Caco-2 (cell line): ENCODE data around the gene PHF10. TPM values are rescaled to one million over a fixed set of nuclear protein-coding genes. Genes with fewer than 3 reads are reported as not detected.

Experiments
- BruUV-seq: library from RNA; stranded (reverse); fragments of 400-500 nt; replicated peaks from 2 replicates; lab custom pipeline; 2021; lab: Mats Ljungman, UMichigan
- CTCF ChIA-PET: fragments of 300-600 bp; sonication (Branson Sonifier 250); formaldehyde crosslinking; loops from one replicate; lab custom pipeline; 2022; ENCODE audit warnings: antibody characterized with exemption; lab: Charles Lee
- POLR2A ChIA-PET: fragments of 300-600 bp; sonication (Branson Sonifier 250); formaldehyde crosslinking; loops from one replicate; lab custom pipeline; 2022; ENCODE audit warnings: antibody characterized with exemption; lab: Charles Lee
- DNase-seq, 2 experiments: peaks; one replicate each; pipeline versions ENCODE4 v3.0.0 to v3.0.0-alpha.2; 2020 to 2022
- H3K27me3 ChIP-seq: replicated peaks from 2 replicates; pipeline ENCODE4 v1.6.0; 2011; ENCODE audit warnings: low read length; ENCODE audit not compliant: control insufficient read depth, insufficient read depth
- H3K36me3 ChIP-seq: 2 replicates; pipeline ENCODE4 v1.5.1; 2011; ENCODE audit warnings: low read length; ENCODE audit not compliant: control insufficient read depth, insufficient read depth
- H3K4me1 ChIP-seq: fragments of 250-450 bp; sonication (Bioruptor Pico); 2 replicates; pipeline ENCODE4 v1.5.1; 2020; ENCODE audit warnings: mild to moderate bottlenecking
- H3K4me3 ChIP-seq: 2 replicates; pipeline ENCODE4 v1.5.1; 2011; ENCODE audit warnings: low read depth, mild to moderate bottlenecking, control low read depth, low read length
- H3K9me3 ChIP-seq: fragments of 250-450 bp; sonication (Bioruptor Pico); 2 replicates; pipeline ENCODE4 v1.5.1; 2020; ENCODE audit warnings: mild to moderate bottlenecking, moderate library complexity
- H3K27ac Mint-ChIP-seq: one replicate; pipeline ENCODE4 v1.8.0; 2022; ENCODE audit warnings: mixed read lengths; ENCODE audit not compliant: unreplicated experiment
- H3K27me3 Mint-ChIP-seq: one replicate; pipeline ENCODE4 v1.8.0; 2022; ENCODE audit warnings: mixed read lengths; ENCODE audit not compliant: insufficient read depth, unreplicated experiment
- H3K36me3 Mint-ChIP-seq: one replicate; pipeline ENCODE4 v1.8.0; 2022; ENCODE audit warnings: mild to moderate bottlenecking, mixed read lengths; ENCODE audit not compliant: insufficient read depth, unreplicated experiment
- H3K4me1 Mint-ChIP-seq: one replicate; pipeline ENCODE4 v1.8.0; 2022; ENCODE audit warnings: low read depth, mixed read lengths; ENCODE audit not compliant: unreplicated experiment
- H3K4me3 Mint-ChIP-seq: one replicate; pipeline ENCODE4 v1.8.0; 2022; ENCODE audit warnings: mild to moderate bottlenecking, moderate library complexity, mixed read lengths; ENCODE audit not compliant: unreplicated experiment
- H3K9me3 Mint-ChIP-seq: one replicate; pipeline ENCODE4 v1.8.0; 2022; ENCODE audit warnings: mixed read lengths; ENCODE audit not compliant: unreplicated experiment
- intact Hi-C: fragments of 100-400 bp; cut with micrococcal nuclease; formaldehyde crosslinking; loops from one replicate; pipeline ENCODE4 v1.10.0; 2022; ENCODE audit not compliant: unreplicated experiment
- total RNA-seq: library from RNA; stranded (reverse); gene quantifications from 2 replicates; pipeline ENCODE4 v1.2.3, GENCODE V29; 2022
- TF ChIP-seq, protein P1 (sequence below), 2 experiments: fragments of 200-600 bp in 1 of 2; IDR thresholded peaks; 1 replicate in 1 of 2; 2 replicates in 1 of 2; pipeline versions ENCODE4 v1.5.1 to v1.8.0; 2011 to 2022; ENCODE audit warnings: antibody characterized with exemption in 1 of 2, control low read depth in 1 of 2, inconsistent platforms in 1 of 2, low read depth in 1 of 2, low read length in 1 of 2, mild to moderate bottlenecking in 1 of 2, moderate library complexity in 1 of 2; ENCODE audit not compliant: insufficient read depth in 1 of 2, severe bottlenecking in 1 of 2, unreplicated experiment in 1 of 2

The PHF10 gene
- total RNA-seq, 1 experiment from 2014 or later = 75.7 TPM

DNA sequence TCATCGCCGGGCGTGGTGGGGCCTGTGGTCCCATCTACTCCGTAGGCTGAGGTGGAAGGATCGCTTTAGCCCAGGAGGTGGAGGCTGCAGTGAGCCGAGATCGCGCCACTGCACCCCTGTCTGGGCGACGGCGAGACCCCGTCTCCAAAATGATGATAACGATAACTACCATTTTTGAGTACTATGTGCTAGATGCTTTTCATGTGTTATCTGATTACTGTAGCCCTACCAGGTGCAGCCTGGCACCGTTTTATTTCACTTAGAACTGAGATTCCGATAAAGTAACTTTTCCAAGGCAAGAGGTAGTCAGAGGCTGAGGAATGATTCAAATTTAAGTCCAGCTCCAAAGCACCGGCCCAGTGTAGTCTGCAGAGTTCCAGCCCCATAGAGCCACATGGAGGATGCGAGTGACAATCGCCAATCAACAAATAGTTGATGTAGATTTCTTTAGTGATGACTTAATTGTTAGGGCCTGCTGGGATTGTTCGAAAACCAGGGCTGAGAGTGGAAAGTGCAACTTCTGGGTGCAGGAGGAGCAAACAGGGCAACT, 27.8 kb upstream of the PHF10 start:
- peaks cover 12% of the 10 kb centered on the region for H3K4me1 Mint-ChIP-seq
- intact Hi-C loops = no loop called here
- ChIA-PET CTCF (no interaction called here), POLR2A (interaction anchor here (0.8 to 1.9 kb wide), 8 partner anchors 27 to 802 kb away, joined by 3 to 14 read pairs (median 4); partner anchors contain the start of genes C6orf120, TBP and WDR27)
- no TSS peak for BruUV-seq
- H3K27me3 Mint-ChIP-seq = no peaks in the 10 kb centered on the region
- TF ChIP-seq, protein P1, sequence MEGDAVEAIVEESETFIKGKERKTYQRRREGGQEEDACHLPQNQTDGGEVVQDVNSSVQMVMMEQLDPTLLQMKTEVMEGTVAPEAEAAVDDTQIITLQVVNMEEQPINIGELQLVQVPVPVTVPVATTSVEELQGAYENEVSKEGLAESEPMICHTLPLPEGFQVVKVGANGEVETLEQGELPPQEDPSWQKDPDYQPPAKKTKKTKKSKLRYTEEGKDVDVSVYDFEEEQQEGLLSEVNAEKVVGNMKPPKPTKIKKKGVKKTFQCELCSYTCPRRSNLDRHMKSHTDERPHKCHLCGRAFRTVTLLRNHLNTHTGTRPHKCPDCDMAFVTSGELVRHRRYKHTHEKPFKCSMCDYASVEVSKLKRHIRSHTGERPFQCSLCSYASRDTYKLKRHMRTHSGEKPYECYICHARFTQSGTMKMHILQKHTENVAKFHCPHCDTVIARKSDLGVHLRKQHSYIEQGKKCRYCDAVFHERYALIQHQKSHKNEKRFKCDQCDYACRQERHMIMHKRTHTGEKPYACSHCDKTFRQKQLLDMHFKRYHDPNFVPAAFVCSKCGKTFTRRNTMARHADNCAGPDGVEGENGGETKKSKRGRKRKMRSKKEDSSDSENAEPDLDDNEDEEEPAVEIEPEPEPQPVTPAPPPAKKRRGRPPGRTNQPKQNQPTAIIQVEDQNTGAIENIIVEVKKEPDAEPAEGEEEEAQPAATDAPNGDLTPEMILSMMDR (IDR thresholded peaks at IDR 0.05; ENCODE audit: insufficient read depth in 1 of 2, low read depth in 1 of 2, low read length in 1 of 2, severe bottlenecking in 1 of 2, unreplicated experiment in 1 of 2) = no peak
- Histone ChIP-seq H3K4me3 (peak overlapping the region; percentile 73), H3K9me3 (no peaks in the 10 kb centered on the region), H3K27me3 (no peaks in the 10 kb centered on the region), H3K4me1 (peaks cover 12% of the 10 kb centered on the region), H3K36me3 (no peaks in the 10 kb centered on the region)
- no peaks in the 10 kb centered on the region for H3K9me3 Mint-ChIP-seq
- H3K36me3 Mint-ChIP-seq = peaks cover 9% of the 10 kb centered on the region
- DNase-seq = peak in 1 of 2 experiments; percentile 13
- H3K27ac Mint-ChIP-seq = peak overlapping the region; percentile 100
- peak overlapping the region; percentile 99 for H3K4me3 Mint-ChIP-seq

DNA sequence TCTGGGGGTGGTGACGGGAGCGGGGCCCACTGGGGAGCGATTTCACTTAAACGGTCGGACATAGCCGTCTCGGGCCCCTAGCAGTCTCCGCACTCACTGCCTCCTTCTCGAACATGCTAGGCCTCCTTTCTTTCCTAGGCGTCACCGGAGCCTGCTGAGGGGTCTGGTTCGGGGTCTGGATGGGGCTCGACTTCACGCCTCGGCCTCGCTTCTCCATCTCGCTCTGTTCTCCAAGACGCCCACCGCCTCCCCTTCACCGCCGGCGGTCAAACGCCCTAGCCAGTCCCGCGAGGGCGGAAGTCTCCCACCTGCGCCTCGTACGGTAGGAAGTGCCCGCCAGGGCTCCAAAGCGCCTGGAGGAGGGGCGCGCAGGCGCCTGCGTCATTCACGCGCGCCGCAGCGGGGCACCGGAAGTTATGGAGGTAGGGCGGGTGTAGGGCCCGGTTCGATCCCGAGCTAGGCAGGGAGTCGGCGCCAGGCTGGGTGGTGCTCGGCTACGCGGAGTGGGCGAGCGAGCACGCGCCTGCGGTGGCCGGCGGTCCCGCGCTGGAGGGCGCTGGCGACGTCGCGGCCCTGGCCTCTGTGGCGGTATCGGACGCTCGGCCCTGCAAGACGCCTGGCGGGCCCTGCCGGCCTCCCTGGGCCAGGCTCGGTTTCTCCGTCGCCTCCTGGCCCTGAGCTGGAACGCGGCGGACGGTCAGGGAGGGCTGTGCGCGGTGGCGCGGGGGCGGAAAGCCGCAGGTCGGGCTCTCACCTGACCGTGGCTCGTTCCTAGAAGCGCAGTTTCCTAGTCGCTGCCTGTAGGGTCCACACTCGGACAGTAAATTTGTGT, 27.2 kb upstream of the PHF10 start, which contains the start of the genes DYNLT2 and ERMARD:
Gene DYNLT2 (minus strand): TSS at position 331 of the 832 bp plus-strand sequence. CDS start 114 bp downstream, at position 217.
Gene ERMARD (plus strand): TSS at position 381 of the 832 bp plus-strand sequence. CDS start 36 bp downstream, at position 417.
- DNase-seq = peak; percentile 94 to 96
- no peaks in the 10 kb centered on the region for H3K27me3 Mint-ChIP-seq
- TF ChIP-seq, protein P1 (IDR thresholded peaks at IDR 0.05; ENCODE audit: insufficient read depth in 1 of 2, low read depth in 1 of 2, low read length in 1 of 2, severe bottlenecking in 1 of 2, unreplicated experiment in 1 of 2) = no peak
- peaks cover 12% of the 10 kb centered on the region for H3K4me1 ChIP-seq
- no peaks in the 10 kb centered on the region for H3K27me3 ChIP-seq
- ChIA-PET CTCF (no interaction called here), POLR2A (interaction anchor here (0.8 to 1.9 kb wide), 8 partner anchors 26 to 803 kb away, joined by 3 to 14 read pairs (median 4); partner anchors contain the start of genes C6orf120, TBP and WDR27)
- intact Hi-C loops = loop anchor here (1.0 kb wide), 2 partner anchors 26 to 49 kb away; partner anchors contain the start of genes C6orf120 and WDR27
- H3K4me3 Mint-ChIP-seq = peak within 1 kb of the TSS; percentile 99
- H3K9me3 Mint-ChIP-seq = peaks cover 2% of the 10 kb centered on the region
- H3K4me3 ChIP-seq = peak within 1 kb of the TSS; percentile 73
- peaks cover 9% of the 10 kb centered on the region for H3K36me3 Mint-ChIP-seq
- no TSS peak for BruUV-seq
- peaks cover 12% of the 10 kb centered on the region for H3K4me1 Mint-ChIP-seq
- no peaks in the 10 kb centered on the region for H3K36me3 ChIP-seq
- no peaks in the 10 kb centered on the region for H3K9me3 ChIP-seq
- peak within 1 kb of the TSS; percentile 100 for H3K27ac Mint-ChIP-seq

DNA sequence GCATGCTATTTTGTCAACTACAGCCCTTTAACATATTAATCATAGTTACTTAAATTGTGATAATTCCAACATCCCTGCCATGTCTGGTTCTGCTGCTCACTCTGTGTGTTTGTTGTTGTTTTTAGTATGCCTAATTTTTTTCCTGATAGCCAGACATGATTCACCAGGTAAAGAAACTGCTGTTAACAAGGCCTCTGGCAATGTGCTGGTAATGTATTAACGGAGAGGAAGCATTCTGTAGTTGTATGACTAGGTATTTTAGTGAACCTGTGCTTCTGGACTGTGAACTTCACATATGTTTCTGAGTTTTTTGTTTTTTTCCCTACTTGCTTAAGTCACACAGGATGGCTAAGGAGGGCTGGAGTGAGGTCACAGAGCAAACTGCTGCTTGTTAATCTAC, 22.3 kb upstream of the PHF10 start:
- Mint-ChIP-seq H3K27ac (no peak overlapping the region), H3K27me3 (no peaks in the 10 kb centered on the region), H3K36me3 (peaks cover 6% of the 10 kb centered on the region), H3K9me3 (peaks cover 8% of the 10 kb centered on the region), H3K4me1 (no peaks in the 10 kb centered on the region), H3K4me3 (no peak overlapping the region)
- intact Hi-C loops = no loop called here
- TF ChIP-seq, protein P1 (IDR thresholded peaks at IDR 0.05; ENCODE audit: insufficient read depth in 1 of 2, low read depth in 1 of 2, low read length in 1 of 2, severe bottlenecking in 1 of 2, unreplicated experiment in 1 of 2) = no peak
- H3K36me3 ChIP-seq = no peaks in the 10 kb centered on the region
- ChIA-PET POLR2A (no interaction called here), CTCF (no interaction called here)
- no peak for DNase-seq
- no peak overlapping the region for H3K4me3 ChIP-seq
- no peaks in the 10 kb centered on the region for H3K27me3 ChIP-seq
- BruUV-seq = no TSS peak
- 0 out of 2 replicates have a peak, but pooled peaks cover 4% of the 10 kb centered on the region for H3K4me1 ChIP-seq
- 0 out of 2 replicates have a peak, but pooled peaks cover 6% of the 10 kb centered on the region for H3K9me3 ChIP-seq
